SJCRH30 (cell line): ENCODE results near the gene CCIN. TPM values are rescaled to one million over a fixed set of nuclear protein-coding genes. Genes with fewer than 3 reads are reported as not detected.
"Not testable (repeated sequence)": the region's sequence is repeated elsewhere in the genome, so short reads cannot be mapped to it uniquely, and the experiment has no call there.

Experiments
- DNase-seq, 2 experiments: peaks; one replicate each; pipeline ENCODE4 v3.0.0-alpha.2; 2015 to 2020
- H3K27ac ChIP-seq: fragments of 250-450 bp; sonication (Bioruptor Pico); 2 replicates; pipeline ENCODE4 v1.5.1; 2020; ENCODE audit warnings: mild to moderate bottlenecking, moderate library complexity
- H3K27me3 ChIP-seq: fragments of 250-450 bp; sonication (Bioruptor Pico); 2 replicates; pipeline ENCODE4 v1.5.1; 2020; ENCODE audit warnings: mild to moderate bottlenecking, moderate library complexity
- H3K36me3 ChIP-seq: fragments of 250-450 bp; sonication (Bioruptor Pico); 2 replicates; pipeline ENCODE4 v1.5.1; 2020; ENCODE audit warnings: mild to moderate bottlenecking, moderate library complexity
- H3K4me1 ChIP-seq: fragments of 250-450 bp; sonication (Bioruptor Pico); 2 replicates; pipeline ENCODE4 v1.5.1; 2020; ENCODE audit warnings: mild to moderate bottlenecking, moderate library complexity
- H3K4me3 ChIP-seq: fragments of 250-450 bp; sonication (Bioruptor Pico); 2 replicates; pipeline ENCODE4 v1.5.1; 2020; ENCODE audit warnings: mild to moderate bottlenecking, moderate library complexity
- H3K9me3 ChIP-seq: fragments of 250-450 bp; sonication (Bioruptor Pico); replicated peaks from 2 replicates; pipeline ENCODE4 v1.5.1; 2020; ENCODE audit warnings: mild to moderate bottlenecking, moderate library complexity
- total RNA-seq: library from RNA; depleted of rRNA; stranded (reverse); fragments of >200 nt; shearing (Covaris generic); gene quantifications from 2 replicates; pipeline ENCODE4 v1.2.3, GENCODE V29; 2014

Gene CCIN
- total RNA-seq, 1 experiment from 2014 or later: 0.24 TPM

DNA sequence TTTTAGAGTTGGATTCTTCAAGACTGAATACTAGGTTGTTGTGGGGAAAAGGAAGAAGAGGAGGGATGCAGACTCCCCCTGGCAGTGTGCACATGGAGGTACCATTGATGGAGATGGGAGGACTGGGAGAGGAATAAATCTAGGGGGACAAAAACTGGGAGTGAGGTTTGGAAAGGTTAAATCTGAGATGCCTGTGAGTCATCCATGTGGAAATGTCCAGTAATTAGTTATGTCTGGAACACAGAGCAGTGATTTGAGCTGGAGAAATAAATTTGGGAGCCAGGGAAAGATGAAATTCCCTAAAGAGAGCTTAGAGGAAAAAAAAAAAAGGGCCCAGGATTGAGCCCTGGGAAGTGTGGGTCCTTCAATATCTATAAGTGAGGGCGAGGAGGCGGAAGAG lies 8.0 kb upstream of the CCIN start:
- no peak overlapping the region for H3K4me3 ChIP-seq
- peaks cover 5% of the 10 kb centered on the region; the same call in 1 of the 2 replicates for H3K36me3 ChIP-seq
- H3K27me3 ChIP-seq: no peaks in the 10 kb centered on the region
- peaks cover 34% of the 10 kb centered on the region for H3K4me1 ChIP-seq
- H3K9me3 ChIP-seq: no peaks in the 10 kb centered on the region
- DNase-seq: no peak
- no peak overlapping the region for H3K27ac ChIP-seq

GRCh38 chr9:36162211-36162738 lies 6.9 kb upstream of the CCIN start:
- Histone ChIP-seq H3K27ac (peak overlapping the region; percentile 97), H3K36me3 (no peaks in the 10 kb centered on the region), H3K4me3 (no peak overlapping the region), H3K4me1 (peaks cover 34% of the 10 kb centered on the region), H3K9me3 (no peaks in the 10 kb centered on the region), H3K27me3 (no peaks in the 10 kb centered on the region)
- no peak for DNase-seq

DNA sequence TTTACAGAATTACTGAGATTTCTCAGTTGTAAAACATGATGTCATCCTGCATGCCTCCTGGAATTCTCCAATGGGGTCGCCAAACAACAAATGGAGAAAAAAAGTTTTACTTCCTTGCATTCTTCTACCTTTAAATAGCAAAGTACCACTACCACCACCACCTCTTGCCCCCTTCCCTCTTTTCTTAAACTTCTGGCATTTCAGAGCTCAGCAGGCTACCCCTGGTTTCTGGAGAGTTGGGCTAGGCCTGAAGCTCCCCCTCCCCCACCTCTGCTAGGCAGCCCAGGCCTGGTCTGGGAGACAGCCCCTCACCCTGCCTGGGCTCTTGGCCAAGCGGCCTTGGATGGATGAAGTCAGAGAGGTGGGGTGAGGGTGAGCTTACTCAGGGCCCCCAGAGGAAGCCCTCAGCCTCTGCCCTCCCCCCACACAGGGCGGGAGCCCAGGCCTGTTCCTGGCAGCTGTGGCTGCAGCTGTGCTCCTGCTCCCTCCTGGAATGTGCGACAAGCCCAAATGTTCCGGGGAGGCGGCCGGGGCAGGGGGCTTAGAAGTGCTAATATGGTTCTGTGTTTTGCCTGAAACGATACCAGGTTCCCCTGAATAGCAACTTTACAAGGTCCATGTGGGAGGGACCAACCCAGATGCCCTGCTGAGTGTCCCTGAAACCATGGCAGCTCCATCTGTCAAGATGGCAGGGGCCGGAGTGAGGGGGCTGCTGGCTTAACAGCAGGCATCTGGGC lies 6.0 kb upstream of the CCIN start:
- Histone ChIP-seq H3K36me3 (no peaks in the 10 kb centered on the region), H3K27me3 (no peaks in the 10 kb centered on the region), H3K27ac (peak overlapping the region; percentile 97), H3K9me3 (no peaks in the 10 kb centered on the region), H3K4me3 (peak overlapping the region; percentile 29), H3K4me1 (peaks cover 34% of the 10 kb centered on the region)
- peak; percentile 98 to 99 for DNase-seq

DNA sequence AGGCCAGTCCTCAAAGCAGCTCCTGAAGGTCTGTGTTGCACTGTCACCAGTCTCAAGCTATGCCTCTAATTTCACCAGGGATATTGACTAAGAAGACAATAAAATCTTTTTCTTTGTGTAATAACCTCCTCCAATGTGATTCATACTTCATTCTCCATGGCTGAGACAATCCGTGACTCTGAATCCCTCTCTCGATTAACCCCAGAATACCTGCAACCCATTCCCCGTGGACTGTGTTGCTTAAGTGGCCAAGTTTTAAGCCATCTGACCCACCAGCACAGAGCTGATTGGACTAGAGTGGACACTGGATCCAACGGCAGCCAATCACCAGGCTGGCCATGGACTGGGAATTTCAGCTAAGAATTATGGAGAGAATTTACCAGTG lies 5.4 kb upstream of the CCIN start:
- peak; percentile 62 to 76 for DNase-seq
- Histone ChIP-seq H3K4me3 (peak overlapping the region; percentile 29), H3K36me3 (no peaks in the 10 kb centered on the region), H3K9me3 (no peaks in the 10 kb centered on the region), H3K4me1 (peaks cover 34% of the 10 kb centered on the region), H3K27me3 (no peaks in the 10 kb centered on the region), H3K27ac (peak overlapping the region; percentile 97)

DNA sequence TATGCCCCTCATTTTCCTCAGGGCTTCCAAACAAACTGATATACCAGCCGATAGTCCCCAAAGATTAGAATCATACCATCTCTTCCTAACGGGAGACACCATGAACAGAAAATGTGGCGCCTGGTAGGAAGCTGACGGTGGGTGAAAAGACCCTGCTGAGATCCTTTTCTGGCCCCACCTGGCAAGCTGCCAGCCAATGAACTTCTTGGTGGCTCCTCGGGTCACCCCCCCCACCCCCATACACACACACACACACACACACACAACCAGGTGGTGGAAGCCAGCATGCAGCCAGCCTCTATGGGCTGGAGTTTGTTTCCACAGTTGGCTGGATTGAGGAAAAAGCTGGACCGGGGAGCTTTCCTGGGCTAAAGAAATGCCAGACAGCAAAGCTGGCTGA lies 4.8 kb upstream of the CCIN start:
- H3K4me1 ChIP-seq: peaks cover 34% of the 10 kb centered on the region
- no peak overlapping the region for H3K4me3 ChIP-seq
- peak in 1 of 2 experiments; percentile 33 for DNase-seq
- no peaks in the 10 kb centered on the region for H3K27me3 ChIP-seq
- no peaks in the 10 kb centered on the region for H3K36me3 ChIP-seq
- H3K9me3 ChIP-seq: no peaks in the 10 kb centered on the region
- peak overlapping the region; percentile 97; the same call in 1 of the 2 replicates for H3K27ac ChIP-seq

DNA sequence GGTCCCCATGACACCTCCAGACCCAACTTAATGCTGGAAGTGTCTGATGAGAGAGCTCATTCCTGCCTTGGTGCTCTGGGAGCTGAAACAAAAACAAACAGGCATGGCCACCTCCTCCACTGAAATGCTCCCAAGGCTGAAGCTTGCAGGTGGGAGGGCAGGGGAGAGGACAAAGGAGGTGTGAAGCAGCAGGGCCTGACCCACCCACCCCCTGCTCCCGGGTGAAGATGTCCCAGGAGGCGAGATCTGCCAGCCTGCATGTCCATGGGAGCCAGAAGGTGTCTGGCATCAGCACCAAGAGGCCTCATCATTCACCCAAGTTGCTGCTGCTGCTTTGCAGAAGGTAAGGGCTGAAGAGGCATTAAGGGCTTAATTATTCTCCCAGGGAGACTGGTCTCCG lies 4.2 kb upstream of the CCIN start:
- Histone ChIP-seq H3K4me1 (peaks cover 34% of the 10 kb centered on the region), H3K36me3 (no peaks in the 10 kb centered on the region), H3K4me3 (no peak overlapping the region), H3K27me3 (no peaks in the 10 kb centered on the region), H3K27ac (no peak overlapping the region; the same call in 1 of the 2 replicates), H3K9me3 (no peaks in the 10 kb centered on the region)
- DNase-seq: no peak

- Histone ChIP-seq H3K36me3 (no peaks in the 10 kb centered on the region), H3K27ac (no peak overlapping the region), H3K9me3 (no peaks in the 10 kb centered on the region), H3K27me3 (no peaks in the 10 kb centered on the region), H3K4me1 (peaks cover 34% of the 10 kb centered on the region), H3K4me3 (peak overlapping the region; percentile 53; the same call in 1 of the 2 replicates)
- no peak for DNase-seq
These were observed 3.4 kb upstream of the CCIN start for GRCh38 chr9:36165826-36166167.

- Histone ChIP-seq H3K27ac (no peak overlapping the region), H3K9me3 (no peaks in the 10 kb centered on the region), H3K4me3 (peak overlapping the region; percentile 53), H3K27me3 (no peaks in the 10 kb centered on the region), H3K4me1 (peaks cover 30% of the 10 kb centered on the region), H3K36me3 (no peaks in the 10 kb centered on the region)
- peak; percentile 78 to 86 for DNase-seq
These were observed 2.8 kb upstream of the CCIN start for GRCh38 chr9:36166168-36166927.

DNA sequence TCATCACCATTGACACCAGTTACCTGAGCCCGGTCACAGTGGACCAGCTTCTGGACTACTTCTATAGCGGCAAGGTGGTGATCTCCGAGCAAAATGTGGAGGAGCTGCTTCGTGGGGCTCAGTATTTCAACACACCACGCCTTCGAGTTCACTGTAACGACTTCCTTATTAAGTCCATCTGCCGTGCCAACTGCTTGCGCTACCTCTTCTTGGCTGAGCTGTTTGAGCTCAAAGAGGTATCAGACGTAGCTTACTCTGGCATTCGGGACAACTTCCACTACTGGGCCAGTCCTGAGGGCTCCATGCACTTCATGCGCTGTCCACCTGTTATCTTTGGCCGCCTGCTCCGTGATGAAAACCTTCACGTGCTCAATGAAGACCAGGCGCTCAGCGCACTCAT lies 520 bp downstream of the CCIN start:
- no peak overlapping the region for H3K4me3 ChIP-seq
- no peaks in the 10 kb centered on the region for H3K36me3 ChIP-seq
- H3K27me3 ChIP-seq: no peaks in the 10 kb centered on the region

GRCh38 chr9:36170531-36170930 lies 1.3 kb downstream of the CCIN start:
- no peaks in the 10 kb centered on the region for H3K27me3 ChIP-seq
- no peaks in the 10 kb centered on the region for H3K36me3 ChIP-seq
- no peak for DNase-seq
- H3K4me1 ChIP-seq: no peaks in the 10 kb centered on the region
- no peaks in the 10 kb centered on the region for H3K9me3 ChIP-seq
- H3K4me3 ChIP-seq: no peak overlapping the region
- H3K27ac ChIP-seq: no peak overlapping the region

More for the DNA sequence above, 520 bp downstream of the CCIN start:
- no peak overlapping the region for H3K27ac ChIP-seq
- H3K4me1 ChIP-seq: peaks cover 7% of the 10 kb centered on the region
- no peaks in the 10 kb centered on the region for H3K9me3 ChIP-seq
- DNase-seq: no peak

- no peak for DNase-seq
- no peaks in the 10 kb centered on the region for H3K9me3 ChIP-seq
- no peaks in the 10 kb centered on the region for H3K36me3 ChIP-seq
- H3K27me3 ChIP-seq: no peaks in the 10 kb centered on the region
- no peak overlapping the region for H3K27ac ChIP-seq
- no peaks in the 10 kb centered on the region for H3K4me1 ChIP-seq
- H3K4me3 ChIP-seq: no peak overlapping the region
These were observed 4.7 kb downstream of the CCIN start for GRCh38 chr9:36173861-36174260.

DNA sequence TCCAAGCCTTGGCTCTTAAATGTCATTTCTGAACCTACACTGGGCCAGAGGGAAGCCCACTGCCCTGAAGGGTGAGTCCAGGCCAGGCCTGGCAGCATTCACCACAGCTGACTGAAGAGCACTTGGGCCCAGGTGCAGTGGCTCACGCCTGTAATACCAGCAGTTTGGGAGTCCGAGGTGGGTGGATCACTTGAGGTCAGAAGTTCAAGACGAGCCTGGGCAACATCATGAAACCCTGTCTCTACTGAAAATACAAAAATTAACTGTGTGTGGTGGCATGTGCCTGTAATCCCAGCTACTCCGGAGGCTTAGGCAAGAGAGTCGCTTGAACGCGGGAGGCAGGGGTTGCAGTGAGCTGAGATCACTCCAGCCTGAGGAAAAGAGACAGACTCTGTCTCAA lies 5.1 kb downstream of the CCIN start:
- H3K36me3 ChIP-seq: no peaks in the 10 kb centered on the region
- no peak overlapping the region for H3K27ac ChIP-seq
- no peak for DNase-seq
- no peaks in the 10 kb centered on the region for H3K9me3 ChIP-seq
- no peaks in the 10 kb centered on the region for H3K27me3 ChIP-seq
- no peak overlapping the region for H3K4me3 ChIP-seq
- no peaks in the 10 kb centered on the region for H3K4me1 ChIP-seq

- Histone ChIP-seq H3K27me3 (no peaks in the 10 kb centered on the region), H3K36me3 (no peaks in the 10 kb centered on the region), H3K27ac (no peak overlapping the region), H3K4me1 (no peaks in the 10 kb centered on the region), H3K9me3 (no peaks in the 10 kb centered on the region), H3K4me3 (no peak overlapping the region)
- DNase-seq: peak in 1 of 2 experiments; percentile 46
These were observed 5.5 kb downstream of the CCIN start for GRCh38 chr9:36174731-36175130.

DNA sequence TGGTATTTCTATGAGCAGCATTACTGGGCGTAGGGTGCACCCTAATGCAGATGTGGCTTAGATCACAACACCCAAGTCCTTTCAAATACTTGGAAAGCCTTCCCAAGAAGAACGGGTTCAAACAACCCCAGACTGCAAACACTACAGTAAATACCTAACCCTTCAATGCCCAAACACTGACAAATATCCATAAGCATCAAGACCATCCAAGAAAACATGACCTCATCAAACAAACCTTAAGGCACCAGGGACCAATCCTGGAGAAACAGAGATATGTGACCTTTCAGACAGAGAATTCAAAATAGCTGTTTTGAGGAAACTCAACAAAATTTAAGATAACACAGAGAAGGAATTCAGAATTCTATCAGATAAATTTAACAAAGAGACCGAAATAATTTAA lies 6.0 kb downstream of the CCIN start:
- not testable (repeated sequence) for H3K4me1 ChIP-seq, H3K9me3 ChIP-seq, DNase-seq, H3K36me3 ChIP-seq, H3K27ac ChIP-seq, H3K4me3 ChIP-seq, H3K27me3 ChIP-seq

DNA sequence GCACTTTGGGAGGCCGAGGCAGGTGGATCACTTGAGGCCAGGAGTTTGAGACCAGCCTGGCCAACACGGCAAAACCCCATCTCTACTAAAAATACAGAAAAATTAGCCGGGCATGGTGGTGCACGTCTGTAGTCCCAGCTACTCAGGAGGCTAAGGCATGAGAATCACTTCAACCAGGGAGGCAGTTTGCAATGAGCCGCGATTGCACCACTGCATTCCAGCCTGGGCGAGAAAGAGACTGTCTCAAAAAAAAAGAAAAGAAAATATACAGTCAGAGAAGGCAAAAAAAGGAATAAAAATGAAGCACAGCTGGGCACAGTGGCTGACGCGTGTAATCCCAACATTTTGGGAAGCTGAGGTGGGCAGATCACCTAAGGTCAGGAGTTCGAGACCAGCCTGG lies 7.3 kb downstream of the CCIN start:
- not testable (repeated sequence) for H3K27ac ChIP-seq, H3K9me3 ChIP-seq, H3K36me3 ChIP-seq, DNase-seq, H3K27me3 ChIP-seq, H3K4me1 ChIP-seq, H3K4me3 ChIP-seq
